NT2/D1 (cell line): Measurements from ENCODE around the gene P2RX3.

ENCODE experiments used
- SUZ12 ChIP-seq: IDR thresholded peaks from 2 replicates; pipeline ENCODE4 v1.6.1; 2011; ENCODE audit not compliant: insufficient read length, insufficient read depth; ENCODE audit errors: extremely low read depth
- ZNF274 ChIP-seq: IDR thresholded peaks from 2 replicates; pipeline ENCODE4 v1.6.1; 2011; ENCODE audit warnings: mild to moderate bottlenecking, low read depth, low read length

- TF ChIP-seq SUZ12 (no peak), ZNF274 (no peak)
Measured at GRCh38 chr11:57408771-57409170, 70.6 kb downstream of the P2RX3 start.
